SU-DHL-6 (cell line): Measurements from ENCODE around the gene TMF1.

ENCODE experiments used
- CTCF ChIP-seq: fragments of 200-600 bp; sonication (generic); IDR thresholded peaks from one replicate; pipeline ENCODE4 v1.5.1; 2017; ENCODE audit warnings: antibody characterized with exemption, mild to moderate bottlenecking, low read length, moderate library complexity; ENCODE audit not compliant: insufficient read depth, poor library complexity, severe bottlenecking
- EZH2phosphoT487 ChIP-seq: fragments of 200-600 bp; sonication (generic), shearing (Covaris generic); conservative IDR thresholded peaks from 2 replicates; pipeline ENCODE4 v1.6.1; 2018; ENCODE audit warnings: mild to moderate bottlenecking, antibody characterized with exemption, low read length, moderate library complexity, mixed read lengths

- TF ChIP-seq EZH2phosphoT487: no peak
- no peak for TF ChIP-seq CTCF
These were observed 74.5 kb downstream of the TMF1 start for GRCh38 chr3:68977486-68978167.
